ENCODE measurements around the gene SORBS2.

GRCh38 chr4:185835814-185836213 is 23.8 kb upstream of the SORBS2 start:
- TF ChIP-seq ZC3H10 (CRISPR knock-in tag; IDR thresholded peaks at IDR 0.05) (no peak), PATZ1 (CRISPR knock-in tag; IDR thresholded peaks at IDR 0.05; ENCODE audit: borderline replicate concordance) (no peak), ARNTL (CRISPR knock-in tag; IDR thresholded peaks at IDR 0.05; ENCODE audit: borderline replicate concordance, low read depth) (no peak), ZNF565 (CRISPR knock-in tag; conservative IDR thresholded peaks at IDR 0.05; ENCODE audit: low read depth) (no peak), BACH2 (CRISPR knock-in tag; IDR thresholded peaks at IDR 0.05; ENCODE audit: borderline replicate concordance) (no peak), RARB (CRISPR knock-in tag; IDR thresholded peaks at IDR 0.05) (no peak)

Measured in SK-N-SH treated with all-trans-retinoic acid at 6 μM for 48 hours (cell line).